ENCODE results near the gene MYO18A.
"Not testable (repeated sequence)": the region's sequence is repeated elsewhere in the genome, so short reads cannot be mapped to it uniquely, and the experiment has no call there.

The MYO18A gene

DNA sequence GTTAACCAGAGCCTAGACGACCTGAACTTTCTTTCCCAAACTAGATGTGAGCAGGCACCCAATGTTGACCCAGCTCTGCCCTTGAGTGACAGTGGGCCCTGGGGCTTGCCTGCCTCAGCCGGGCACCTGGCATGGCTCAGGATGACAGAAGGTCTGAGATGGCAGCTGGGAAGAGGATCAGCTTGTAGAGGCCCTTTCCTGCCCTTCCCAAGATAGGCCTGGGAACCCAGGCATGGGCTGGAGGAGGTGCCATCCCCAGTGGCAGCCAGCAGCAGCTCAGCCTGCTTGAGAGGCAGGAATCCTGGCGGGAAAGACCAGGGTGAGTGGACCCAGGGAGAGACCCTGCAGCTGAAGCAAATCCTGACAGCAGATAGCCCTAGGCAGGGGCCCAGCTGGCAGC lies 78.2 kb downstream of the MYO18A start:
- DNase-seq: no peak

DNA sequence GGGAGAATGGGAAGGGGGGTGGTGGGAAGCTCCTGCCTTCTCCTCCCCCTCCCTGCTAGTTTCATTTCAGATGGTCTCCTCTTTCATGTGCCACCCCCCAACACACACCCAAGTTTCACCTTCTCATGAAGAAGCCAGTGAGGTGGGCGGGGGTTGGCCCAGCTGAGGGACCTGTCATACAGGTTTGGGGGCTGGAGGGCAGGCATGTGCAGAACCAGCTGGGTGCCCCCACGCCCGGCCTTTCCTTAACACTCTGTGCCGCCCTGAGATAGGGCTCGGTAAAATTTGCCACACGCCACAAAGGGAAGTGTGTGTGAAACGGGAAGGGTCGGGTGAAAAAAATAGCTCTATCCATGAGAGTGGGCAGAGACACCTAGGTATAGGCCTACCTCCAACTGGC lies 79.9 kb downstream of the MYO18A start:
- no peak for DNase-seq

DNA sequence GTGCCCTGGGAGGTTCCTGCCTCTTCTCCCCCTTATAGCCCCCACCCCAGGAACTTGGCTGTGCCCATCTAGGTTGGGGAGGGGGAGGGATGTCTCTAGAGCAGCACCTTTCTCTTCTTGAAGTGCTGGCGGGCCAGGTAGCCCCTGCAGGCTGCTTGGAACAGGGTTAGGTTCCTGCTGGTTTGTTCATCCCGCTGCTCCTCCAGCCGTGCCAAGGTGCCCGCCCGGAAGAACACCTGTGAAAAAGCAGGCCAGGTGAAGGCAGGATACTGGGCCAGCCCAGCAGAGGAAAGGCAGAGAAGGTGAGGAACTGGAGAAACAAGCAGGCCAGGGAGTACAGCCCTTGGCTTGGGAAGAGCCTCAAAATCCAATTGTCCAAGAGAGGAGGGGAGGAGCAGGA lies 80.7 kb downstream of the MYO18A start:
- DNase-seq: no peak

DNA sequence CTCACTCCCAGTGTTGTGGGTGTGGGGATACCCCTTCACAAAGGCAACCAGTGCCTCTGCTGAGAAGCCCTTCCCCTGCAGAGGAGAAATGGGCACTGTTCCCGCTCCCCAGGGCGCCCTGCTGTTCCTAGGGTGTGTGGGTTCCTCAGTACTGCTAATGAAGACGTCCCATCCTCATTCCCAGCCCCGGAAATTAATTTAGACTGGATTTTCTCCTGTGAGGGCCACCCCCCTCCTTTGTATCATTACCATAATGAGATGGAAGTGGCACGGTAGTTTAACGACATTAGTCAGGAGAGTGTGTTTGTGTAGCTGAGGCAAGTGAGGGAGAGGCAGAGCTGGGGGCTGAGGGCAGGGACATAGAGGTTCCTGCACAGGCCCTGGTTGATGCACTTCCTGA lies 84.1 kb downstream of the MYO18A start:
- no peak for DNase-seq

DNA sequence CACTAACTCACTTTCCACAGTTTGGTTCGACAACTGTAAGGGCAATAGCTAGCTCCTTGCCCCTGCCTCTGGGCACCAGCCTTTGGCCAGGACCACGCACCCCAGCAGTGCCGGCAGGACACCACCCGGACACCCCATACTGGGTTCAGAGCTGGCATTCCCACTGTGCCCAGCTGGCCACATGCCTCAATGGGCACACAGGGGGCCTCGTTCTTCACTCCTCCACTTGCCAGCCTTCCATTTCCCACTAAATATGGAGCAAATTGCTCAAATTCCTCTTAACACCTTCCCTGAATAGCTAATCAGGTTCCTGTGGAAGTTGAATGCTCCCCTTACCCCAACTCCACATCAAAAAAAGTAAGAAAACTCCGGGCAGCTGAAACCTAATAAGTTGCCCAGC lies 84.8 kb downstream of the MYO18A start:
- DNase-seq: no peak

DNA sequence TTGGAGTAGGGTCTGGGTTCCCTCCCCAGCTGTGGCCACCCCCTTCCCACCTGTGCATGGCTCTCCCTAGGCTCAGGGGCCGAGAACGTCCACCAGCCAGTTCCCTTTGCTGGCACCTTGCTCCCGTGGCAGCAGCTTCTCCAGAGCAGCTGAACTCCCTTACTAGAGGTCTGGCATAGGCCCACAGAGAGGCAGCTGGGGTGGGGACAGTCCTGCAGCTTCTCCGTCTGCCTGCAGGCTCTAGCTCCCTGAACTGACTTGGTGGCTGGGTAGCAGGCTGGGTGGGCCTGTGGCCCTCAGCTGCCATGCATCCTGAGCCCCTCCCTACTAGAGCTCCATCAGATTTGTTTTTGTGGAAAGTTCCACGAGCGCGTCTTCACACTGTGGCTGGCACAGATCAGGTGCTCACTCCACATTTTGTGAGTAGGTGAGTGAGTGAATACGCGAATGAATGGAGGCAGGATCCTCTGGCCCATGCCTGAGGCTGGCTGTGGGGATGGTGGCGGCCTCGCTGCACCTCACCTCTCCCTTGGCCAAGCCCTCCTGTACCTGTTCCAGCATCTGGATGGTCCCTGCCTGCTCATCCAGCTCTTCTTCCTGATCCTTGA lies 86.0 kb downstream of the MYO18A start:
- DNase-seq: no peak

DNA sequence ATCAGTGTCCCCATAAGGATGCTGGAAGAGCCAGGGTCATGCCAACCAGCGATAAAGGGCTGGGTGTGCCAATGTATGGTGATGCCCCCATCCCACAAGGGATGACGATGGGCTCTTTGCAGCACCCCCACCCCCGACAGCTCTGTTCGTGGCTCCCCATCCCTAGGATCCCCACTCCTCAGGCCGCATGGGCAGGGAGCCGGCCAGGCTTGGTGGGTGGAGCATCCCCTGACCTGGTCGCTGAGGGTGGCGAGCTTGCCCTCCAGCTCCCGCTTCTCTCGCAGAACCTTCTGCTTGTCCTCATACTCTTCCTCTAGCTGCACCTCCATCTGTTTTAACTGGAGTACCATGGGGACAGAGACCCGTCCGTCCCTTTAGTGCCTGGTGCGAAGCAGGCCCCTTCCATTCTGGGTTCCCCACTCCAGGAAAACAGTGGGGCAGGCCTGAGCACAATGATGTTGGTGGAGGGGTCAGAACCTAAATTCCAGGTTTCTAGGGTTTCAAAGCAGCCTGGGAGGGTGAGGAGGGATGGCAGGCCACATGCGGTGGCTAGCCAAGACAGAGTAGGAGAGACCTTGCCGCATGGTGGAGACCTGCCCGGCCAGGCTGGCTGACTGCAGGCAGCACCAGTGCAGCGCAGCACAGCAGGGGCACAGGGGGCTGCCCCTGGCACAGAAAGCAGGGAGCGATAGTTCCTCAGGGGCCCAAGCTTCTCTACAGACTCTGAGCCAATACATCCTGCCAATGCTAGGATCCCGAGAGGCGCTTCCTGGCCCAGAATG lies 86.9 kb downstream of the MYO18A start:
- DNase-seq: no peak

DNA sequence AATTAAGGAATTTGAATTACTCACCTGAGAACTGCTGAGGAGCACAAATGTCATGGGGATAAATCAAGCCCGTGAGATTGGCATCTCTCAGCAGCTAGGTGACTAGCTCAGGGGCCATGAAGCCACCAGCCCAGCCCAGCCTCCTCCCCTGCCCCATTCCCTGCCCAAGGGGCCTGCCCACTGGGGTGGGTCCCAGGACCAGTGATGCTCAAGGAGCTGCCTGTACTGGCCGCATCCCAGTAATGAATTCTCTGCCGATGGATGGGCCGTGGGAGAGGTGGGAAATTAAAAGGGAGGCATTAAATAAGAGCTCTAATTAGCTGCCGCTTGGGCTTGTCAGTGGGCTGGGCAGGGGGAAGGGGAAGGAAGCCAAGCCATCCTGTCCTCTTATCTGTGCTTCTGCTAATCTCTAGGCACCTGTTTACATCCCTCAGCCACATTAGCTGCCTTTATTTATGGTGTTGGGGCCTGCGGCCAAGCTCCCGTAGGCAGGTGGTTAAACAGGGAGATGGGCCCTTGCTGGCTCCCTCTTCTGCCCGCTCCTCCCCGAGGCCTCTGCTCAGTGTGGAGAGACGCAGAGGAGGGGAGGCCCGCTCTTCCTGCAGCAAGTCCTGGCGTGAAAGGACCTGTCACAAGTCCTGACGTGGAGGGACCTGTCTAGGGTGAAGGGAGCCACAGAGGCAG lies 88.5 kb downstream of the MYO18A start:
- peak; percentile 61 for DNase-seq

DNA sequence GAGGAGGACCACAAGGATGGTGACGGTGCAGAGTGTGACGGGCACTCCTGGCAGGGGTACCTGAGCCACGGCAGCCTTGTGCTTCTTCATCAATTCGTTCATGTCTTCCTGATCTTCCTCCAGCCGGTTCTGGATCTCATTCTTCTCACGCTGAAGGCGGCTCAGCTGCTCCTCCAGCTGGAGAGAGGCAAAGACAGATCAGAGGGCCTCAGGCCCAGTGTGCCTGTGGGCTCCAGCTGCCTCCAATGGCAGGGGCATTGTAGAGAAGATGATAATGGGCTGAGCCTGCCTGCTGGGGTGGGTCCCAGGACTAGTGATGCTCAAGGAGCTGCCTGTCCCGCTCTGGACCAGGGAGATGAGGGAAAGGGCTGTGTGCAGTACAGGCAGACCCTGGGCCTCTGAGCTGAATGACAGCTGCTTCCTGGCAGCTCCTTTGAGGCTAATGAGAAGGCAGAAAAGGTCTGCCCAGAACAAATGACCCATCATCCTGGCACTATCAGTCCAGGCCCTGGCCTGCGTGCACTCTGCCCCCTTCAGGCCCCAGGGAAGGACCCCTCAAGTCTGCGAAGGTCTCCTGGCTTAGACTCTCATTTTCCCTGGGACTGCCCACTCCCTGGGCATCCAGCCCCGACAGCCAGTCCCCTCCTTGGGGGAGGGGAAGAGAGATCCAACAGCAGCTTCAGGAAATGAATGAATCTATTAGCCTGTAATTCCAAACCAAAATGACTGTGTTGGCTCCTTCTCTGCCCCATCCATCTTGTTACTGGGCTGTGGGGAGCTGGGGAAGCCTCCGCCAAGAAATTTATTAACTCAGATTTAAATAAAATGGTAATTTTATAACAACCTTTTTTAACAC lies 89.2 kb downstream of the MYO18A start:
- no peak for DNase-seq

DNA sequence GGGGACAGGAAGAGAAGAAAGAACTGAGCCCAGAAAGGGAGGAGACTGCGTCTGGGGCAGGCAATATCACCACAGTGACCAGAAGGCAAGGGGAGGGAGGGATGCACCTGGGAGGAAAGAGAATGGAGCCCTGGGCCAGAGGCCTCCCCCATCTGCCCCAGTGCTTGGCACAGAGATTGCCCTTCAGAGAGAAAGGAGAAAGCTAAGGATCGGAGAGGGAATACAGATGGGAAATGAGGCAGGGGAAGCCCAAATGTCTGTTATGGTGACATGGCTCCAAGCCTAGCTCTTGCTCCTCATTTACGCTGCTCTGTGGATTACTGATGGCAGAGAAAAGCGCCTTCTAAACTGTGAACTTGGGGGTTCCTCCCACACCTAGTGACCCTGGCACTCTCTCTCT lies 90.1 kb downstream of the MYO18A start:
- DNase-seq: no peak

DNA sequence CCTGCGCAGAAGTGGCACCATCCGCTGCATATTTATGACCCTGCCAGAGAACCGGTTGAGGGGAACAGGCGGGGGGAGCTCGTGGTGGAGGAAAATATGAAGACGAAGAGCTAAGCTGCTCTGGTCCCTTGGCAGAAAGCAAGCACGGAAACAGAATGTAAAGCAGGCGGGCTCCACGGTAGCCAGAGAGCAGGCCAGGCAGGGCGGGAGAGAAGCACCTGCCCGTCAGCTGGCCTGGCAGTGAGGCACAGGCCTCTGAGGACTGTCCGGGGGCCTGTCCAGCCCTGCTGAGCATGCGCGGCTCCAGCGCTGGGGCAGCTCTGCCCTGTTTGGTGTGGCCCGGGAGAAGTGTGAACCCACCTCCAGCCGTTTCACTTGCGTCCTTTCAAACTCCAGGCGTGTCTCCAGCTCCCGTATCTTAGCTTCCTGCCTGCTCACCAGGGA lies 90.6 kb downstream of the MYO18A start:
- DNase-seq: peak; percentile 34

DNA sequence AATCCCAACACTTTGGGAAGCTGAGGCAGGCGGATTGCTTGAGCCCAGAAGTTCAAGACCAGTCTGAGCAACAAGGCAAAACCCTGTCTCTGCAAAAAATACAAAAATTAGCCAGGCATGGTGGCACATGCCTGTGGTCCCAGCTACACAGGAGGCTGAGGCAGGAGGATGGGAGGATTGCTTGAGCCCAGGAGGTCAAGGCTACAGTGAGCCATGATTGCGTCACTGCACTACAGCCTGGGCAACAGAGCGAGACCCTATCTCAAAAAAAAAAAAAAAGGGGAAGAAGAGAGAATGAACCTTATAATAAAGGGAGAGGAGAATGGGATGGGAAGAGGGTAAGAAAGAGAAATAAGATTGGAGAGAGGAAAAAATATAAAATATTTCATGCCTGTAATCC lies 91.4 kb downstream of the MYO18A start:
- not testable (repeated sequence) for DNase-seq

DNA sequence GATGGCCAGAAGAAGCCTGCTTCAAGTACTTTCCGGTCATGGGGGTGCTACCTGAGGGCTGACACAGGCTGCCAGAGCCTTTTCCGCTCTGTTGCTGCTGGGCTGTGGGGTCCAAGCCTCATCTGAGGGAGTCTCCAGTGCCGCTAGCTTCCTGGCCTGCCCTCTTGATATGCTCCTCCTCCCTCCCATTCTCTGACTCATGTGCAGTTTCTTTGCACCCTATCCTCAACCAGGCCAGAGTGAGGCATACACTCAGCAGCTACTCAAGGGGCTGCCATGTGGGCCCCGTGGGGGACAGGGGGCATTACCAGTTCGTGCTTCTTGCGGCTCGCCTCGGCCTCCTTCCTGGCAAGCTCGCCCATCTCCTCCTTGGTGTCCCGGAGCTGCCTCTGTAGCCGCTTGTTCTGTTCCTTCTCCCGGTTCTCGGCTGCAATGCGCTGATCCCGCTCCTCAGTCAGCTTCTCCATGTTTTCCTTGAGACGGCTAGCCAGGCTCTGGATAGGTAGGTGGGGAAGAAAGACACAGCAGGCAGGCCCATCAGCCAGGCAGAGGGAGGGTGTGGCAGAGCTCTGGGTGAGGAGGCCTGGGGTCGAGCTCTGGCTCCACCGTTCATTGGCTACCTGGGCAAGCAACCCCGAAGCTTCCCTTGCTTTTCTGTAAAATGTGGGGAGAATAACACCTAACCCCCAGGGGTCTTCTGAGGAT lies 93.4 kb downstream of the MYO18A start:
- DNase-seq: no peak

DNA sequence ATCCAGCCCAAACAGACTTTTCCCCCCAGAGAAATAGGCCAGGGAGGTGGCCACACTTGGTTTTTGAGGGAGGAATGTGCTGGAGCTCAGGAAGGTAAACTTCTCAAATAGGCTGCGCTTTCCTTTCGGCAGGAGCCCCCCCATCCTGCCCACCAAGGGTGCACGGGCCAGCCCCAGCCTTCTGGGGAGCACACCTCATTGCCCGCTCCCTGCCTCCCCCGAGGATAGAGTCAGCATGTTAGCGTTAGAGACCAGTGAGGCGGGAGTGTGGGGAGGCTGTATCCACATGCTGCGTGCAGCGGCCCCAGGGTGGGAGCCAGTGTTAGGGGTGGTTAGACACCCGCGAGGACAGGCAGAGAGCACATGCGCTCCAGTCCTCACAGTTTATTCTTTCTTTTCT lies 95.0 kb downstream of the MYO18A start:
- no peak for DNase-seq

DNA sequence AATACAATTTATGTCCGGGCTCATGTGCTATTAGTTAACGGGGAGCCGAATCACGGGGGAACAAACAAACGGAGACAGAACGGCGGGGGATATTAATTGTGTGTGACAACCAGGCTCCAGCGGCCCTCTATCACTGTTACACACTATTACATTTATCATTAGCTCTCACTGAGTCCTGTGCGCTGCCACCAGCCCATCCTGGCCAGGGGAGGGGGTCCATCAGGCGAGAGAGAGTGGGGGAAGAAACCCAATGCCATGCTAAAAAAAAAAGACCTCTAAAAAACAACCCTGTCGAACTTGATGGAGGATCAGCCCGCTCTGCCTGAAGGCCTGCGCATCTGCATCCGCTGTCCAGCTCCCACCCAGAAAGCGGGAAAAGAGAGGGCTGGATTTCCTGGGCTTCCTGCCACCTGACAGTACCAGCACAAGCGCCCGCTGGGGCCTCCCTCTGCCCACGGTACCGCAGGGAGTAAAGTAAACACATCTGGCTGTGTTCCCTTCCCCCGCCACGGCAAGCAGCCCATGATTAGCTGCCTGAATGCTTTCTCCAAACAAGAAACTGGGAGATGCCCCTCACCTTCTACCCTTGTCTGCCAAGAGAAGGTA lies 95.6 kb downstream of the MYO18A start:
- peak; percentile 56 for DNase-seq

DNA sequence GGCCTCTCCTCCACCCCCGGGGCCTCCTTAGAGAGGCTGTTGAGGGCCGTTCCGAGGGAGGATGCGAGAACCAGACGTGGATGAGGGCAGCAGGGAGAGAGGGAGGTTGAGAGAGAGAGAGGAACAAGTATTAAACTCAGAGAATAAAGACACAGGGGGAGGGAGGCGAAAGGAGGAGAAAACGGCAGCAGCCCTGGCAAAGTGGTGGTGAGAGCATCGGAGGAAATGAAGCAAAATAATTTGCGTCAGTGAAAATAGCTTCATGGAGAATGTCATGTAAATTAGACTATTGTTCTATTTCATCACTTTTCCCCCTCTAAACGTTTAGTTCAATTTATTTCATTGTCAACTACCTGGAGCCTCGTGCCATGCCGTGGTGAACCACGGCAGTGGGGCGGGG lies 99.2 kb downstream of the MYO18A start:
- DNase-seq: no peak

DNA sequence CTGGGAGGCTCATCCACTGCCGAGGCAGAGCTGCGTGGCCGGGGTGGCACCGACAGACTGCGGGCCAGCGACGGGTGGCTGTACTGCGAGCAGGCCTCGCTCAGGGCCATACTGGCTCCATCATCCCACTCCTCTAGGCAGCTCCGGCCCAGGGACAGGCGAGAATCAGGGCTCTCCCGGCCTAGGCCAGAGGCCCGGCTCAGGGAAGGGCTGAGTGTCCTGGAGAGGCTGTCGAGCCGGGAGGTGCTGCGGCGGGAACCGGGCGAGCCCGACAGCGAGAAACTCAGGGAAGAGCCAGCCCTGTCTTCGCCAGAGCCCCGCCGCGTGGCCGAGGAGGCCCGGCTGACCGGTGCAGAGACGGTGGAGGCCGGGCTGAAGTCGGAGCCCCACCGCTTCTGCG lies 99.9 kb downstream of the MYO18A start:
- no peak for DNase-seq

DNA sequence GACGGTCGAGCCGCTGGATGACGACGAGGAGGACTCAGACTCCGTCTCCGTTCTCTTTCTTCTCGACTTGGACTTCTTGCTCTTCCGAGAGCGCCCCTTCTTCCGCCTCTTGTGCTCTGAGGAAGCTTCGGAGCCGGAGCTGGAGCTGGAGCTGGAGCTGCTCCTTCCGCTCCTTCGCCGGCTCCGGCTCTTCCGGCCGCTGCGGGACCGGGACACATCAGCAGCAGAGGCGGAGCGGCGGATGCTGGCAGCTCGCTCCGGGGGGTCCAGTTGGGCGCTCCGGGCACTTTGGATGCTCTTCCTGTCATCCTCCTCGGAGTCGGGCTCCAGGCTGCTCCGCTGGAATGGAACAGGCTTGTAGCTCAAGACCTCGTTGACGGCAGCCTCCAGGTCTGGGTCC lies 100.3 kb downstream of the MYO18A start:
- no peak for DNase-seq

DNA sequence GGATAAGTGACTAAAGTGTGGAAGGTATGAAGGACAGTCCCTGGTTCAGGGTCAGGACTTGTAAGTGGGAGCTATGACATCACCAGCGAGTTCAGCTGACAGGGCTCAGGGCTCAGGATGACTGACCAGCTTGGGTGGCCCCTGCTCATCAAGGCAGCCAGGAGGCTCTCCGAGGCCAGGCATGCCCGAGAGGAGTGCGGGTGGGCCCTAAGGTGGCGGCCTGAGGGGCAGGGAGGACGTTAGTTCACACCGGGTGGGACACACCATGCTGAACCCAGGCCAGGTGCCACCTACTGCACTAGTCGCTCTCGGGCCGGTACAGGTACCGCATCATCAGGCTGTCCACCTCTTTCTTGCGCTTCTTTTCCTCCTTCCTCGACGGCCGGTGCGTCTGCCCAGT lies 100.8 kb downstream of the MYO18A start:
- no peak for DNase-seq

DNA sequence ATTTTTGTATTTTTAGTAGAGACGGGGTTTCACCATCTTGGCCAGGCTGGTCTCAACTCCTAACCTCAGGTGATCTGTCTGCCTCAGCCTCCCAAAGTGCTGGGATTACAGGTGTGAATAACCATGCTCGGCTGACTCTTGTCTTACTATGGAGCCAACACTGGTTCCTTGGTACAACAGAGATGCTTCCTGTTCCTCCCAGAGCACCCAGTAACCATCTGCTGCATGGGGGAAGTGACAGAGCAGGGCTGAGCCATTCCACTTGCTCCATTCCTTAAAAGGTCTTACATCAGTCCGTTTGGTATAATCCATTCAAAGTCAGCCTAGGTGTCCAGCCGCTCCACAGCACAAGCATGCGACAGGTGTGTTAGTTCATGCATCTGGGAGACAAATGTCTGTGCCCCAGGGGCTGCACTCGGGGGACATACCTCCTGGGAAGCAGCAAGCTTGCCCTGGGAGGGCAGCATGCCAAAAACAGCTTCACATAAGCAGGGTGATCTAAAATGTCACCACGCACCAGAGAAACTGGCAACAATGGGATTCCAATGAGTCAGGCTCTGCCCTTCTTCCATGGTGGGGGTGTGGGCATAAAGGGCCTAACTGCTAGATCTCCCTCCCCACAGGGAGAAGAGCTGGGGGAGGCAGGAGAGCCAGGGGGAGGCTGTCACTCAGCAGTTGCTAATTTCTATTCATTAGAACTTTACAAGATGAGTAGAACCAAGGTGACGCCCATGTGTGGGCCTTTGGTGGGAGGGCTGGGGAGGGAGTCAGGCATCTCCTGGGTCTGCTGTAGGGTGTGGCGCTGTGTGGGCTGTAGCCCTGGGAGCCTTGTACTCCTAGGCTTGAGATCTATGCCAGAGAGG lies 101.8 kb downstream of the MYO18A start:
- no peak for DNase-seq

DNA sequence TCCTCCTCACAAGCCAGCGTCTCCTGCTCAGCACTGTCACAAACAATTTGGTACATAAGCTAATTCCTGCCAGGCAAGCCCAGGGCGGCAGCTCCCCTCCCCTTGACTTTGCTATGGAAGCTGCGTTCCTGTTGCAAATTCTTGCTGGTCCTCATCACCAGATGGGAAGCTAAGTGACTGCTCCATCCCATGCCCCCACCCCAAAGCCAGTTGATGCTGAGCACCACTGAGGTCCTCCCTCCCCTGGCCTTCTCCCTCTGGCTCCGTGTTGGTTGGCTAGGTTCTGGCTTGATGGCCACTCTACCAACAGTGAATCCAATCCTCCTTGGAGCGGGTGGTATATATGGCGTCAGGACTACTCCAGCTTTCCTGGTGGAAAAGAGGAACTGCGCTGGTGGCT lies 102.9 kb downstream of the MYO18A start:
- no peak for DNase-seq

Data from NCI-H2029 treated with DMSO at 0.1 percent for 48 hours (cell line).